ENCODE results near the gene FAM120A.

Gene FAM120A

GRCh38 chr9:93580654-93581380 lies 129.3 kb downstream of the FAM120A start:
- DNase-seq = no peak

- no peak for DNase-seq
Measured at GRCh38 chr9:93582115-93582514, 130.6 kb downstream of the FAM120A start.

GRCh38 chr9:93582550-93582949 lies 131.1 kb downstream of the FAM120A start:
- DNase-seq = no peak

DNA sequence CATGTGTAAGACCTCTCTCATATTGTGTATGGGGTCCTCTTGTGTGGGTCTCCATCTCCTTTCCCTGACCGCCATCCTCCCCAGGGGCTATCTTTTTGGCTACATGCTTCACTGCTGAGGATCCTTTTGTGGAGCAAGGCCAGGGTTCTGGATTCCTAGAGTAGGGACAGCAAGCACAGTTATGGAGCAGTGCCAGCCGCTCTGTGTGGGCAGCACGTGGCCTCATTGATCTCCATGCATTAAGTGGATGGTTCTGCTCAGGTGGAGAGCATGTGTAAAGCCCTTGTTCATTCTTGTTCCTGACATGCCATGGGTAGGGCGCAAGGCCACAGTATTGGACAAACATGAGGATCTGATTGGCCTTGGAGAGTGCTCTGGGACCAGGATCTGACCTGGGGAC lies 133.8 kb downstream of the FAM120A start:
- DNase-seq = no peak

DNA sequence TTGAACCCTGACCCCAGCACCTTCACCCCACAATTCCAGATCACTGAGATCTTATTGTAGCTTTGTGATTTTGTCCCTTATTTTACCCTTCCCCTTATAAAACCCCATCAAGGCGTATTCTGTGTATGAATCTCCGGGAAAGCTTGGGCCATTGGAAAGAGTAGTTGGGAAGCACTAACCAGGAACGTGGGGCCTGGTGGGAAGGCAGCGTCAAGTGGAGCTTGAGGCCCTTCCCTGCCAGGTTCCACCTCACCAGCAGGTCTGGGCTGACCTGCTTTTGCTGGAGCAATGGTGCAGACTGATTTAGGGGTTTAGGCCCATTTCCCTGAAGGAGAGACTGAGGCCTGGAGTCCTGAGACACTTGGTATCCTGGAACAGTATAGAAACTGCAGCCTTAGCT lies 134.2 kb downstream of the FAM120A start:
- DNase-seq = no peak

- DNase-seq = no peak
Measured at GRCh38 chr9:93586290-93587057, 135.0 kb downstream of the FAM120A start.

GRCh38 chr9:93587284-93587650 lies 135.8 kb downstream of the FAM120A start:
- no peak for DNase-seq

- DNase-seq = no peak
Measured at GRCh38 chr9:93587651-93588347, 136.3 kb downstream of the FAM120A start.

DNA sequence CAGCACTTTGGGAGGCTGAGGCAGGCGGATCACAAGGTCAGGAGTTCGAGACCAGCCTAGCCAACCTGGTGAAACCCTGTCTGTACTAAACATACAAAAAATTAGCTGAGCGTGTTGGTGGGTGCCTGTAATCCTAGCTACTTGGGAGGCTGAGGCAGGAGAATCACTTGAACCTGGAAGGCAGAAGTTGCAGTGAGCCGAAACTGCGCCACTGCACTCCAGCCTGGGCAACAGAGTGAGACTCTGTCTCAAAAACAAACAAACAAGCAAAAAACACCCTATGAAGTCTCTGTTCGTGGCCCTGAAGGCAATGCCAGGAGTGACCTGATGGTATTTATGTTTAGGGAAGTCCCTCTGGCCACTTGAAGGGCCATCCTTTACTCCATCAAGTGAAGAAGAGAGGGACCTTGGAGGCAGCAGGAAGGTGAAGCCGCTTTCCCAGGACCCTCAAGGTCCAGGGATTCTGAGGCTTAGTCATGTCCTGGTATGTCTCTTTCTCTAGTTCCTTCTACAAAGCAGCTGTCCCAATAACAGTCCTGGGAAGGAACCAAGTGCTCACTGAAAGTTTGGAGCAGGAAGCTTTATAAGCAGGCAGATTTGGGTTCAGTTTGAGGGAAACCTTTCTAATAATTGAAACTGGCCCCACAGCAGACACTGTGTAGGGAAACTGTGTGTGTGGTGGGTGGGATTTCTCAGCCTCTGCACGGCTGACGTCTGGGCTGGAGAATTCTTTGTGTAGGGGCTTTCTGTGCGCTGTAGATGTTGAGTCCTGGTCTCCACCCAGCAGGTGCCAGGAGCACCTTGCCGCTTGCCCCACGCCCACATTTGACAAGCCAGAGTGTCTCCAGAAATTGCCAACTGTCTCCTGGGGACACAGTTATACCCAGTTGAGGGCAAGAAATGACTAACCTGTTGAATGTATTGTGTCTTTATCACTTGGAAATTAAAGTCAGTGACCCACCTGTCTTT lies 137.4 kb downstream of the FAM120A start:
- no peak for DNase-seq

DNA sequence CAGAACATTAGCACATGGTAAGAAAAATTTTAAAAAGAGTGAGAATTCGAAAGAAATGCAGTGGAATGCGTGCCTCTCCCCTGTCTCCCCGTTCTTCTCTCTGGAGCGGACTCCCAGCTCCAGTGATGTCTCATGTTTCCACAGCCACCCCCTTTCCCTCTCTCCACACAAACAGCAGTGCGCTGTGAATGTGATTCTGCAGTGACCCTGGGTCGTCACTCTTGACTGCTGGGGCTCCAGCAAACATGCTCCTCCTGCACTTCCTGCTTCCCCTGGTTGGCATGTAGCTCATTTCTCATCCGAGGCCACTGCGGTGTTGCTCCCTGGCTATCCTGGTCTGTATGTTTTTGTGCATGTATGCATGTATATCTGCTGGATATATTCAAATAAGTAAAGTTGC lies 138.2 kb downstream of the FAM120A start:
- no peak for DNase-seq

- DNase-seq = no peak
Measured at GRCh38 chr9:93590609-93591234, 139.2 kb downstream of the FAM120A start.

DNA sequence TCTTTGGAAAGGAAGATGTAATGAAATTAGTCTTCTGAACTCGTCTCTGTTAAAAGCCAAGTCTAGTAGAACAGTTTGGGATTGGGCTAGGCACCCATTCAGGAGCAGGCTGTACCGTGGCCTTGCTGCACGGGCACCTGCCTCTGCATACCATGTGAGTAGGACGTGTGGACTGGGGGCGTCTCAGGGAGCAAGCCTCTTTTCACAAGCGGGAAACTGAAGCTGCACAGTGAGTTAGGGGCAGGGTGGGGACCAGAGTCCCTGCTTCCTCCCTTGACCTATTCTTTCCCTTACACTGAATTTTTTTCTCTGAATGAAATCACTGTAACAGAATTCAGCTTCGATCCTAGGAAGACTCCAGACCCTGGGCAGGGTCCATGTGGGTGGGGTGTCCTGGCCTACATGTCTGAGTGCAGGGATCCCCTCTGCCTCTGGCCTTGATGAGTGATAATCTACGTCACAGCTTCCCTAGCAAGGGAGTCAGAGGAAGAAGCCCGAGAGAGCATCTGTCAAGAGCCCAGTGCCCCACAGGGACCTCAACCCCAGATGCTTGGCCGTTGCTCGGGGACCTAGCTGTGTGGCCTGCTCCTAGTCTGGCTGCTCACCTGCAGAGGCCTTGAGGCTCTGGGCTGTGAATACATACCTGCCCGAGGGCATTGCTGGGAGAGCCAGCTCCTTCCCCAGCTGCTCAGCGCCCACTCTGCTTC lies 140.0 kb downstream of the FAM120A start:
- DNase-seq = no peak

DNA sequence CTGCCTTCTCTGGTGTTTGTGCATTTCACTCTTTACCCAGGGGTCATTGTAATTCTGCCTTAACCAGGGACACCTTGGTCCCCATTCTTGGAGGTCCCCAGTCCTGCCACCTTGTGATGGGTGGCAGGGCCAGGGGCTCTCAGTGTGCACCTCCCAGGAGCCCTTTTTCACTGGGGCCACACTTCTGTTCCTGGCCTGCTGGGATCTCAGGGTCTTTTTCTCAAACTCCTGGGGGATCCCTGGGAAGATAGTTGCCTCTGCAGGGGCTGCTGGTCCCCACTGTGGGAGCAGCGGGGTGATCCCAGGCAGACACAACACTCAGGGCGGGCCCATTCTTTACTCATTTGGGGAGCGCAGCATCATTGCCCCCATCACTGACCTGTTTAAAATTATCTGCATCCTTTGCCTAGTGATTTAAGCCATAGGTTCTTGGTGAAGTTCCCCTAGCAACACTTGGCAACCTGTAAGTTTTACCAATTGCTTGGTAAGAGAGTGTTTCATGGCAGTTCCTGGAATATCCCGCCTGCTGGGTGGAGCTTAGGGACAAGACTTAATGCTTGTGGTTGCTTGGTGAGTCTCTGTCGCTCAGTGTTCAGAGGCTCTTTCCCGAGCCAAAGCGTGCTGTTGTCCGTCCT lies 140.6 kb downstream of the FAM120A start:
- DNase-seq = no peak

DNA sequence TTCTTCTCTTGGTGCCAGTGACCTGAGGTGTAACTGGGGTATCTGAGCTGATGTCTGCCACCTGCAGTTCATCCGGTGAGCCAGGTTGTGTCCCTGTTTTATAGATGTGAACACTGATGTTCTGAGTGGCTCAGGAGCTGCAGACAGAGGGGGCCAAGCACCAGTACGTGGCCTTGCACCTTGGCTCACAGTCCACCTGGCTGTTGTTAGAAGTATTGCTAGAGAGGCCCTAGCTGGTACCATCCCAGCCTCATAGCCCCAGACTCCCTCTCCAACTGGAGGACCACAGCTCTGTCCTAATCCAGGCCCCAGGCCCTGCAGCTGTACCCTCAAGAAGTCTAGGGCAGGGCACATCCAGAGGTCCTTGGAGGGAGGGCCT lies 141.1 kb downstream of the FAM120A start:
- DNase-seq = no peak

GRCh38 chr9:93593144-93593658 lies 141.7 kb downstream of the FAM120A start:
- DNase-seq = no peak

GRCh38 chr9:93594041-93594756 lies 142.7 kb downstream of the FAM120A start:
- no peak for DNase-seq

GRCh38 chr9:93595461-93595860 lies 144.0 kb downstream of the FAM120A start:
- DNase-seq = no peak

DNA sequence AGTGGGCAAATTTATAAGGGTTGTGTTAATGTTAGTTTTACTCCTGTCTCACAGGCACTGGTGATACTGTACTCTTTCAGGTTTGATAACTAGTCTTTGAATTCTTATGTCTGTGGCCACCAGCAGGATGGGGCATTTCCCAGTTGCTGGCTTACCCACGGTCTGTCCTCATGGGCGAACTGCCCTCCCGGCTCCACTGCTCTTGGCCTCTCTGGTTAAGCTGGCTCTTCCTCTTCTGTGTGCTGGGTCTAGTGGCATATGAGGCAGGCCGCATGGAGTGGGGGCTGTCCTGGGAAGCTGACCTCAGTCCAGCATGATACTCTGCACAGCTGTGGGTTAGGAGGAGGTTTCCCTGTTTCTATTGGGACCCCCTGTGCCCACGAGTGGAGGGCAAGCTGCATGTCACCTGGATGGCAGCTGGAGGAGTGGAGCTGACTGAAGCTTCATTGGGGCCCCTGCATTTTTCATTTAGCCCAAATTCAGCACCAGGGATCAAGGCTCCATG lies 144.4 kb downstream of the FAM120A start:
- DNase-seq = no peak

- no peak for DNase-seq
Measured at GRCh38 chr9:93596399-93596798, 144.9 kb downstream of the FAM120A start.

GRCh38 chr9:93597142-93597706 lies 145.7 kb downstream of the FAM120A start:
- no peak for DNase-seq
